GM10248 (cell line): Measurements from ENCODE around the gene MRM1.

Source experiments
- CTCF ChIA-PET: fragments of 300-600 bp; sonication (Branson Sonifier 250); formaldehyde crosslinking; extraction: SDS; loops from one replicate; lab custom pipeline; 2021; ENCODE audit warnings: antibody characterized with exemption; lab: Yijun Ruan, JAX
- POLR2A ChIA-PET: fragments of 350-650 bp; sonication (Branson Sonifier 250); formaldehyde crosslinking; extraction: SDS; loops from one replicate; lab custom pipeline; 2020; ENCODE audit warnings: antibody characterized with exemption; lab: Yijun Ruan, JAX
- DNase-seq: peaks from one replicate; pipeline ENCODE4 v3.0.0; 2012; ENCODE audit errors: extremely low spot score
- CTCF ChIP-seq: IDR thresholded peaks from 2 replicates; pipeline ENCODE4 v1.5.1; 2012; ENCODE audit warnings: mild to moderate bottlenecking, low read depth; ENCODE audit errors: extremely low read depth, missing control alignments, control extremely low read depth

MRM1 gene

GRCh38 chr17:36632916-36633771 is 31.8 kb downstream of the MRM1 start:
- POLR2A ChIA-PET: no interaction called here
- TF ChIP-seq CTCF: no peak

GRCh38 chr17:36640346-36640745 is 39.0 kb downstream of the MRM1 start:
- no peak for TF ChIP-seq CTCF
- ChIA-PET CTCF (no interaction called here), POLR2A (no interaction called here)
- no peak for DNase-seq

More at GRCh38 chr17:36632916-36633771, 31.8 kb downstream of the MRM1 start:
- CTCF ChIA-PET: interaction anchor here (0.8 to 2.8 kb wide), 2 partner anchors 30 to 740 kb away, joined by 3 to 9 read pairs; no protein-coding TSS in a partner anchor
- DNase-seq: no peak

- POLR2A ChIA-PET: no interaction called here
- no peak for DNase-seq
- TF ChIP-seq CTCF: no peak
- CTCF ChIA-PET: no interaction called here
Observed at GRCh38 chr17:36640836-36641235, 39.5 kb downstream of the MRM1 start.

GRCh38 chr17:36641331-36641876 is 40.0 kb downstream of the MRM1 start:
- TF ChIP-seq CTCF: no peak
- ChIA-PET CTCF (no interaction called here), POLR2A (no interaction called here)
- no peak for DNase-seq

GRCh38 chr17:36641877-36642845 is 40.8 kb downstream of the MRM1 start:
- no peak for DNase-seq
- POLR2A ChIA-PET: no interaction called here
- no peak for TF ChIP-seq CTCF
- CTCF ChIA-PET: interaction anchor here (1.5 kb wide), 1 partner anchor 12 kb away, joined by 3 read pairs; no protein-coding TSS in a partner anchor
